ENCODE measurements around the gene PLCG2.
A peak's percentile ranks its signal among the peaks of the same experiment; 100 is the strongest.
"Not testable (repeated sequence)": the region's sequence is repeated elsewhere in the genome, so short reads cannot be mapped to it uniquely, and the experiment has no call there.

PLCG2 gene

GRCh38 chr16:81921085-81921814 lies 142.2 kb downstream of the PLCG2 start:
- DNase-seq, result no peak

GRCh38 chr16:81921843-81922584 lies 142.9 kb downstream of the PLCG2 start:
- no peak for DNase-seq

GRCh38 chr16:81923296-81923695 lies 144.2 kb downstream of the PLCG2 start:
- no peak for DNase-seq

GRCh38 chr16:81925016-81925415 lies 145.9 kb downstream of the PLCG2 start:
- DNase-seq, result no peak

GRCh38 chr16:81926036-81926435 lies 146.9 kb downstream of the PLCG2 start:
- no peak for DNase-seq

GRCh38 chr16:81927561-81928185 lies 148.6 kb downstream of the PLCG2 start:
- no peak for DNase-seq

- no peak for DNase-seq
These were observed 149.3 kb downstream of the PLCG2 start for GRCh38 chr16:81928271-81928918.

- DNase-seq, result no peak
These were observed 149.9 kb downstream of the PLCG2 start for GRCh38 chr16:81928975-81929374.

GRCh38 chr16:81929841-81930240 lies 150.8 kb downstream of the PLCG2 start:
- DNase-seq, result no peak

- DNase-seq, result no peak
These were observed 152.8 kb downstream of the PLCG2 start for GRCh38 chr16:81931927-81932326.

- DNase-seq, result no peak
These were observed 153.6 kb downstream of the PLCG2 start for GRCh38 chr16:81932668-81933067.

- DNase-seq, result no peak
These were observed 154.3 kb downstream of the PLCG2 start for GRCh38 chr16:81933361-81933760.

GRCh38 chr16:81934711-81935110 lies 155.6 kb downstream of the PLCG2 start:
- not testable (repeated sequence) for DNase-seq

GRCh38 chr16:81936209-81937000 lies 157.3 kb downstream of the PLCG2 start:
- no peak for DNase-seq

- DNase-seq, result no peak
These were observed 158.4 kb downstream of the PLCG2 start for GRCh38 chr16:81937305-81938038.

- no peak for DNase-seq
These were observed 159.5 kb downstream of the PLCG2 start for GRCh38 chr16:81938326-81939163.

GRCh38 chr16:81939164-81940056 lies 160.3 kb downstream of the PLCG2 start:
- DNase-seq, result no peak

GRCh38 chr16:81940781-81941560 lies 161.9 kb downstream of the PLCG2 start:
- DNase-seq, result peak in 1 of 6 experiments; percentile 11
